Keratinocyte (primary cell): ENCODE results near the gene LDB1.

Experiments used
- CTCF ChIP-seq, 3 experiments: IDR thresholded peaks in 1 of 3; conservative IDR thresholded peaks in 1 of 3; optimal IDR thresholded peaks in 1 of 3; 2 replicates in 2 of 3; 3 replicates in 1 of 3; pipeline versions ENCODE3 to v1.5.1; 2011; ENCODE audit warnings: low read length in 3 of 3, mild to moderate bottlenecking in 3 of 3, moderate library complexity in 2 of 3, control low read depth in 1 of 3, inconsistent platforms in 1 of 3; ENCODE audit not compliant: insufficient read depth in 2 of 3; ENCODE audit errors: extremely low read depth in 1 of 3
- EZH2 ChIP-seq: IDR thresholded peaks from one replicate; pipeline ENCODE4 v1.6.1; 2012; ENCODE audit warnings: inconsistent platforms, mild to moderate bottlenecking, low read length, moderate library complexity

DNA sequence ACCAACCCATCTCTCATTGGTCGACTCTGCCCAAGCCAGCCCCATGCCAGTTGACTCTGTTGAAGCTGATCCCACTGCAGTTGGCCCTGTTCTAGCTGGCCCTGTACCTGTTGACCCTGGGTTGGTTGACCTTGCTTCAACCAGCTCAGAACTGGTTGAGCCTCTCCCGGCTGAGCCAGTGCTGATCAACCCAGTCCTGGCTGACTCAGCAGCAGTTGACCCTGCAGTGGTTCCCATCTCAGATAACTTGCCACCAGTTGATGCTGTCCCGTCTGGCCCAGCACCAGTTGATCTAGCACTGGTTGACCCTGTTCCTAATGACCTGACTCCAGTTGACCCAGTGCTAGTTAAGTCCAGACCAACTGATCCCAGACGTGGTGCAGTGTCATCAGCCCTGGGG is 20.1 kb upstream of the LDB1 start:
- TF ChIP-seq CTCF (optimal IDR thresholded peaks at IDR 0.05 in 1 of 3, IDR thresholded peaks at IDR 0.05 in 1 of 3, conservative IDR thresholded peaks at IDR 0.05 in 1 of 3; ENCODE audit: extremely low read depth in 1 of 3, insufficient read depth in 2 of 3, low read length in 3 of 3) (no peak), EZH2 (no peak)
